Sigmoid colon (tissue), 7 donors: Measurements from ENCODE around the gene SERPINB1. TPM values are rescaled to one million over a fixed set of nuclear protein-coding genes. Genes with fewer than 3 reads are reported as not detected.

Experiments
- DNase-seq: peaks from one replicate; pipeline ENCODE4 v3.0.0-alpha.2; 2019
- H3K27ac ChIP-seq, 4 donors: fragments of 200-600 bp; sonication (generic); one replicate each; pipeline ENCODE4 v1.5.1; 2016 to 2019; ENCODE audit warnings: mild to moderate bottlenecking in 1 of 4
- H3K27me3 ChIP-seq, 3 donors: fragments of 200-600 bp; sonication (generic); one replicate each; pipeline ENCODE4 v1.5.1; 2019; ENCODE audit warnings: mild to moderate bottlenecking in 1 of 3
- H3K36me3 ChIP-seq, 4 donors: fragments of 200-600 bp; sonication (generic); one replicate each; pipeline ENCODE4 v1.5.1; 2016 to 2019
- H3K4me1 ChIP-seq, 4 donors: fragments of 200-600 bp; sonication (generic); one replicate each; pipeline ENCODE4 v1.5.1; 2017 to 2019
- H3K4me3 ChIP-seq, 4 donors: fragments of 200-600 bp; sonication (generic); one replicate each; pipeline ENCODE4 v1.5.1; 2017 to 2019; ENCODE audit warnings: mild to moderate bottlenecking in 2 of 4, moderate library complexity in 1 of 4
- H3K9me3 ChIP-seq, 4 donors: fragments of 200-600 bp in 3 of 4; sonication (generic) in 3 of 4; one replicate each; pipeline versions ENCODE4 v1.5.1 to v1.6.1; 2013 to 2019
- EP300 ChIP-seq, 4 donors: sonication (generic); formaldehyde crosslinking; IDR thresholded peaks; one replicate each; pipeline ENCODE4 v1.6.1; 2017; ENCODE audit warnings: antibody characterized with exemption in 4 of 4
- POLR2A ChIP-seq, 2 donors: fragments of 450-650 bp; IDR thresholded peaks; one replicate each; pipeline ENCODE4 v1.6.1; 2016; ENCODE audit warnings: antibody characterized with exemption in 2 of 2, mild to moderate bottlenecking in 2 of 2, moderate library complexity in 2 of 2
- POLR2AphosphoS5 ChIP-seq, 4 donors: sonication (generic); formaldehyde crosslinking; IDR thresholded peaks; one replicate each; pipeline ENCODE4 v1.6.1; 2017; ENCODE audit warnings: antibody characterized with exemption in 4 of 4
- WGBS, 2 donors: extraction: QIAGEN DNeasy Blood & Tissue Kit; methylation state at CpG; one replicate each; pipeline ENCODE4 v1.1.7; 2013; 5-methylcytosine and 5-hydroxymethylcytosine counted together
- intact Hi-C: fragments of 100-400 bp; cut with DNase I; formaldehyde crosslinking; loops from one replicate; pipeline ENCODE4 v1.15.1; 2023
- polyA plus RNA-seq, 3 donors: library from polyadenylated mRNA; stranded (reverse); fragments of 200-250 nt; gene quantifications; one replicate each; pipeline ENCODE4 v1.2.3, GENCODE V29; 2013
- total RNA-seq, 4 donors: library from RNA; depleted of rRNA; stranded (reverse); fragments of >200 nt; gene quantifications; one replicate each; pipeline ENCODE4 v1.1.0, GENCODE V29; 2016
- TF ChIP-seq, protein P1 (sequence below), 4 experiments: fragments of 450-650 bp in 3 of 4; fragments of 200-600 bp in 1 of 4; IDR thresholded peaks; one replicate each; pipeline ENCODE4 v1.5.1; 2016 to 2019; ENCODE audit warnings: antibody characterized with exemption in 4 of 4, mild to moderate bottlenecking in 3 of 4, moderate library complexity in 2 of 4
- donor health status: healthy with polysubstance abuse.
- donor health status: Bipolar disorder and iron deficiency.
- donor health status: healthy.

SERPINB1 gene
- total and polyA plus RNA-seq, 7 donors: 19.6 to 230 (median 88.0) TPM

DNA sequence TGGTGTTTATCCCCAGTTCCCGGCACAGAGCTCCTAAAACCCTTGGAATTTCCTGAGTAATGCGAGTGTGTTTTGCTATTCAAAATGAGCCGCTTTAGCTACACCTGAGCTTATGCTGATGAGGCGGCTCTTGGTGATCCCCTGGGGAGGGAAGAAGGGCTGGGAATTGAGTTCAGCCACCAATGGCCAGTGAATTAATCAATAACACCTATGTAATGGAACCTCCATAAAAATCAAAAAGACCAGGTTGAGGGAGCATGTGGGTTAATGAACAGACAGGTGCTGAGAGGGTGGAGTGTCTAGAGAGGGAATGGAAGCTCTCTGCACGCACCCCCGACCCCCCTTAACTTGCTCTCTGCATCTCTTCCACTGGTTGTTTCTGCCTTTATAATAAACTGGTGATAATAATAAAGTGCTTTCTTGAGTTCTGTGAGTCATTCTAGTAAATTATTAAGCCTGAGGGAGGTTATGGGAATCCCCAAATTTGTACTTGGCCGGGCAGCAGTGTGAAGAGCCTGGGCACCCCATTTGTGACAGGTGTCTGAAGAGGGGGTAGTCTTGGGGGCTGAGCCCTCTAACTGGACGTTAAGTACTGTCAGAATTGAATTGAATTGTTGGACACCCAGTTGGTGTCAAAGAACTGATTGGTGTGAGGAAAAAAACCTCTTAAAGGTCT, 24.6 kb upstream of the SERPINB1 start:
- TF ChIP-seq POLR2AphosphoS5 (IDR thresholded peaks at IDR 0.05) (no peak), EP300 (IDR thresholded peaks at IDR 0.05) (no peak), POLR2A (IDR thresholded peaks at IDR 0.05) (no peak)
- TF ChIP-seq, protein P1, sequence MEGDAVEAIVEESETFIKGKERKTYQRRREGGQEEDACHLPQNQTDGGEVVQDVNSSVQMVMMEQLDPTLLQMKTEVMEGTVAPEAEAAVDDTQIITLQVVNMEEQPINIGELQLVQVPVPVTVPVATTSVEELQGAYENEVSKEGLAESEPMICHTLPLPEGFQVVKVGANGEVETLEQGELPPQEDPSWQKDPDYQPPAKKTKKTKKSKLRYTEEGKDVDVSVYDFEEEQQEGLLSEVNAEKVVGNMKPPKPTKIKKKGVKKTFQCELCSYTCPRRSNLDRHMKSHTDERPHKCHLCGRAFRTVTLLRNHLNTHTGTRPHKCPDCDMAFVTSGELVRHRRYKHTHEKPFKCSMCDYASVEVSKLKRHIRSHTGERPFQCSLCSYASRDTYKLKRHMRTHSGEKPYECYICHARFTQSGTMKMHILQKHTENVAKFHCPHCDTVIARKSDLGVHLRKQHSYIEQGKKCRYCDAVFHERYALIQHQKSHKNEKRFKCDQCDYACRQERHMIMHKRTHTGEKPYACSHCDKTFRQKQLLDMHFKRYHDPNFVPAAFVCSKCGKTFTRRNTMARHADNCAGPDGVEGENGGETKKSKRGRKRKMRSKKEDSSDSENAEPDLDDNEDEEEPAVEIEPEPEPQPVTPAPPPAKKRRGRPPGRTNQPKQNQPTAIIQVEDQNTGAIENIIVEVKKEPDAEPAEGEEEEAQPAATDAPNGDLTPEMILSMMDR (IDR thresholded peaks at IDR 0.05): no peak
- intact Hi-C loops: no loop called here
- H3K4me3 ChIP-seq: no peak overlapping the region
- no peaks in the 10 kb centered on the region for H3K36me3 ChIP-seq
- DNase-seq: no peak
- WGBS, 2 donors: 43 to 47% methylated on average over 8 of the region's 8 CpGs
- no peaks in the 10 kb centered on the region for H3K9me3 ChIP-seq
- H3K27ac ChIP-seq: peak overlapping the region in 1 of 4 donors; percentile 30
- H3K4me1 ChIP-seq: no peaks in the 10 kb centered on the region
- H3K27me3 ChIP-seq: no peaks in the 10 kb centered on the region

DNA sequence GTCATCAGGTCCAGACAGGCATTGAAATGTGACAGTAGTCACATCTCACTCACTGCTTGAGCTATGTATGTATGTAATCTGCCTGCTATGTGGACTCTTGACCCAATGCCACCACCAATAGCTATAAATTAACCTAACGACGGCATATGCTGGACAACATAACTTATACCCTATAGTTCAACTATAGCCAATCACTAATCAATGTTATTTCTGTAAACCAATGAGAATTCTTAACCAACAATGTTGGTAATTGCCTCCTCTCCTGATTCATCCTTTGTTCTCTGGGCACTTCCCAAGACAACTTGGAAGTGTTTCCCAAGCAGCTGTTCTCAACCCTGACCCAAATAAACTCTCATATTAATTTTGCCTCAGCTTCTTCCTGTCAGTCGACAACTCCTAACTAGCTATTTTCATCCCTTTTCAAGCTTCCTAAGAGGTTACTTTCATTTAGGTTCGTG, 24.1 kb upstream of the SERPINB1 start:
- Histone ChIP-seq H3K27me3 (no peaks in the 10 kb centered on the region), H3K9me3 (no peaks in the 10 kb centered on the region), H3K36me3 (no peaks in the 10 kb centered on the region), H3K27ac (peak overlapping the region in 2 of 4 donors; percentile 30 to 41), H3K4me1 (no peaks in the 10 kb centered on the region), H3K4me3 (no peak overlapping the region)
- WGBS, 2 donors: 41 to 55% methylated on average over 4 of the region's 4 CpGs
- no peak for TF ChIP-seq EP300 (IDR thresholded peaks at IDR 0.05)
- no peak for TF ChIP-seq POLR2AphosphoS5 (IDR thresholded peaks at IDR 0.05)
- TF ChIP-seq, protein P1 (IDR thresholded peaks at IDR 0.05): no peak
- no peak for TF ChIP-seq POLR2A (IDR thresholded peaks at IDR 0.05)
- intact Hi-C loops: no loop called here
- DNase-seq: no peak

DNA sequence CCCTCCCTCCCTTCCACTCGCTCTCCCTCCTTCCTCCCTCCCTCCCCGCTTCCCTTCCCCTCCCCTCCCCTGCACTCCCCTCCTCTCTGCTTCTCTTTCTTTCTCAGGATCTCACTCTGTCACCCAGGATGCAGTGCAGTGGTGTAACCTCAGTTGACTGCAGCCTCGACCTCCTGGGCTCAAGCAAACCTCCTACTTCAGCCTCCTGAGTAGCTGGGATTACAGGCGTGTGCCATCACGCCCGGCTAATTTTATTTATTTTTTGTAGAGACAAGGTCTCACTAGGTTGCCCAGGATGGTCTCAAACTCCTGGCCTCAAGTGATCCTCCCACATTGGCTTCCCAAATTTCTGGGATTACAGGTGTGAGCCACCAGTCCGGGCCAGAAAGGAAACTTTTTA, 23.6 kb upstream of the SERPINB1 start:
- no peaks in the 10 kb centered on the region for H3K9me3 ChIP-seq
- TF ChIP-seq POLR2A (IDR thresholded peaks at IDR 0.05): no peak
- no peak for TF ChIP-seq EP300 (IDR thresholded peaks at IDR 0.05)
- TF ChIP-seq POLR2AphosphoS5 (IDR thresholded peaks at IDR 0.05): no peak
- TF ChIP-seq, protein P1 (IDR thresholded peaks at IDR 0.05): no peak
- H3K27ac ChIP-seq: peak overlapping the region in 1 of 4 donors; percentile 41
- no peaks in the 10 kb centered on the region for H3K4me1 ChIP-seq
- H3K36me3 ChIP-seq: no peaks in the 10 kb centered on the region
- H3K4me3 ChIP-seq: no peak overlapping the region
- 86 to 87% methylated on average over 7 of the region's 7 CpGs for WGBS, 2 donors
- intact Hi-C loops: no loop called here
- no peaks in the 10 kb centered on the region for H3K27me3 ChIP-seq
- no peak for DNase-seq

DNA sequence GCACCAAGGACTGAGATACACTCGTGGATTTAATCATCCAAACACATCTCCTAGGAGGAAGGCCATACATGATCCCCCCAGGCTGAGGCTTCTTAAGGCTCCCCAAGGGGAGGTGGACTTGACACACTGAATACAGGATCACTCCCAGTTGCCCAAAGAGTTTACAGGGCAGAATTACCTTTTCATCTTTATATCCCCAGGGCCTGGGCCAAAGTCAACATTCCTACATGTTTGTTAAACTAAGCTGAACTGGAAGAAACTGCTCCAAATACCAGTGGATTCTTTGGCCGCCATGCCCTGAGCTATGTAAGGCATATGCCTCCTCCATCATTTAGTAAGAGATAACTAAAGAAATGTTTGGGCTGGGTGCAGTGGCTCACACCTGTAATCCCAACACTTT, 22.2 kb upstream of the SERPINB1 start:
- peaks cover 0 to 2% (median under 1%) of the 10 kb centered on the region in 4 donors for H3K4me1 ChIP-seq

More for the DNA sequence above, 22.2 kb upstream of the SERPINB1 start:
- H3K4me3 ChIP-seq: no peak overlapping the region
- no peaks in the 10 kb centered on the region for H3K9me3 ChIP-seq
- 23 to 74% methylated on average over 2 of the region's 2 CpGs for whole genome bisulfite sequencing, 2 donors
- no peak for DNase-seq
- no peaks in the 10 kb centered on the region for H3K36me3 ChIP-seq
- H3K27ac ChIP-seq: no peak overlapping the region
- TF ChIP-seq POLR2A (IDR thresholded peaks at IDR 0.05) (no peak), EP300 (IDR thresholded peaks at IDR 0.05) (no peak), POLR2AphosphoS5 (IDR thresholded peaks at IDR 0.05) (no peak)
- TF ChIP-seq, protein P1 (IDR thresholded peaks at IDR 0.05): no peak
- no peaks in the 10 kb centered on the region for H3K27me3 ChIP-seq
- intact Hi-C loops: no loop called here
